CD4-positive, alpha-beta T cell treated with Interleukin-6 for 4 hours (primary cell): Measurements from ENCODE around the gene PARL.
"Not testable (repeated sequence)": the region's sequence is repeated elsewhere in the genome, so short reads cannot be mapped to it uniquely, and the experiment has no call there.

ENCODE experiments used
- DNase-seq: peaks from one replicate; pipeline ENCODE4 v3.0.0-alpha.2; 2020; ENCODE audit warnings: mixed read lengths

Gene PARL

DNA sequence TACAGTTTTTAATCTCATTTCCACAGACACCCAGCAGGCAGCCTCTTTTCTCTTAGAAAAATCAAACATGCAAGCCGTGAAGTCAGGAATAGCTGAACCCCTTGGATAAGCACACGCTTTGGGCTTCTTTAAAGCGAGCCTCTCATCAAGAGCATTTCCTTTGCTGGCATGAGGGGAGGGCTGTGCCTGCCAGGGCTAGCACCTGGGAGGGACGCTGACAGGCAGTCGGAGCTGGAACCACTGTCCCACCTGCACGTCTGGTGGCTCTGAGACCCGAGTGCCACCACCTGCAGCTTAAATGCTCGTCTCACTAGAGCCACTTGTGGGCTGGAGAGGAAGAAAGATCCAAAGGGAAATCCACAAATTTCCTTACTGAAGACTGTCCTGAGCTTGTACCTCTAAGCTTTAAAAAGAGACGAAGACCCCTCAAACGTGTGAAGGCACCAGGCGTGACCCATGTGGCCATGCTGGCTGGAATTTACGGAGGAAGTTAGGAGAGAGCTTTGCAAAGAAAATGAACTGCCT is 68.7 kb downstream of the PARL start:
- no peak for DNase-seq

DNA sequence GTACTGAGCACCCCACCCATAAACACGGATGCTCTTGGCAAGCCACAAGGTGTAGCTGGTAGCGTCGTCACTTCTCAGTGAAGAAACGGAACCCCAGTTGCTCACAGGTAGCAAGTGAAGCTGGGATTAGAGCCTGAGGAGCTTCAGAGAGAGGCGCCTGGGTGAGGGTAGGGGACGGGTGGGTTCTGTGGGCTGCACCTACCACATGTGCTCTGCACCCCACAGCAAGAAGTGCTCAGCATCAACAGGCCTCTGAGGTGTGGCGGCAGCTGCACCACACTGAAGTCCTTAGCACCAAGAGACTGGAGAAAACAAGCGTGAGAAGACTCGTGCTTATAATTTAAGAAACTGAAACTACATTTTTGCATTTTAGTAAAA is 69.1 kb downstream of the PARL start:
- DNase-seq: no peak

DNA sequence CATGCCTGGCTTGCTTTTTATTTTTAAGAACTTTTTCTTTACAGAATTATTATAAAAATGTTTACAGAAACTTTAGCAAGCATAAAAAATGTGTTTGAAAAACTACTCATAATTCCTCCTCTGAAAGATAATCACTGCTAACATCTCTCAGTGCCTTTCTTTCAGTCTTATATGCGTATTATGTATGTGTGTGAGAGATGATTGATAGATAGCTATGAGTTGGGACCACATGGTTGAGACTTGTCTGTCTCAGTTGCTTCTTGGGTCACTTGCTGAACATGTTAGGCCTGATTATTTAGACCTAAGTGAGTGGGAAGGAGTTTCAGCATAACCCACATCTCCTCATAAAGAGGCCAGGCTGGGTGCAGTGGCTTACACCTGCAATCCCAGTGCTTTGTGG is 70.4 kb downstream of the PARL start:
- DNase-seq: no peak

DNA sequence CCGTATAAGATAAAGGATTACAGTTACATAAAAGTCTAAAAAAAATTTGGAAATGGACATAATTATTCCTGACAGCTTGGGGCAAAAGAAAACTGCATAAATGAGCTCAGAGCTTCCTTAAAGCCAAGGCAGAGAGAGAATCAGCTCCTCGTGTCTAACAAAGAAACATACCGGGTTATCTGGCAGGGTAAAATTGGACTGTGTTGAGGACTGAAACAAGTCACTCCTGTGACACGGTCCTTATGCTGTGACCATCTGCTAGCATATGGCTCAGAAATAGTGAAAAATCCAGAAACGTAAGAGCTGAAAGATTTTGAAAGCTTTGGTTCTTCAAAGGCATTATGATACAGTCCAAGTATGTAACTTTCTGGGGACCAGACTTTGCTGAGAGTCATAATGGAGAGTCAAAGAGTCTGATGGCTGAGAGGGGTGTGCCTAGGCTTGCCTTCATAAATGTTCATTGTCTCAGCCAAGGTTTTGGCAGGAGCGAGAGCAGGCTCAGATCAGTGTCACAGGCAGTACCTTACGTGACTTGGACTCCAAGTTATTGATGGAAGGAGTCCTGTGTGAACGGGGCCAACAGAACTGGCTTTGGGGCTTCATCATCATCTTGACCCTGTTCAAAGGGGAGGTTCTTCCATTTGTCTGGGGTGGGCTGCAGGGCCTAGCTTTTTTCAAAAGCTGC is 71.8 kb downstream of the PARL start:
- DNase-seq: no peak

DNA sequence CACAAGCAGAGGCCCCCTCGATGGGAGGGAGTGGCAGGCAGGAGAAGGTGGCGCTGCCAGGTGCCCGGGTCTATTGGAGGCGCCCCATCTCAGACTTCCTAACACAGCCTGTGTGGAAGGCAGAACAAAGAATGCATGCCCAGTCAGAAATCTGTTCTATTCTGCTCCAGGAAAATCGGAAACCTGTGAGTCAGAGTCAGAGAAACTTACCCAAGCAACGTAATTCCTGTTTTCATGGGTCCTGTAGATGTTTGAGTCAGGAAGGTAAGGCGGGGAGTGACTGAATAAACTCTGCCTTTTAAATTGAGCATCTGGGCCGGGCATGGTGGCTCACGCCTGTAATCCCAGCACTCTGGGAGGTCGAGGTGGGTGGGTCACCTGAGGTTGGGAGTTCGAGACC is 73.0 kb downstream of the PARL start:
- DNase-seq: no peak

DNA sequence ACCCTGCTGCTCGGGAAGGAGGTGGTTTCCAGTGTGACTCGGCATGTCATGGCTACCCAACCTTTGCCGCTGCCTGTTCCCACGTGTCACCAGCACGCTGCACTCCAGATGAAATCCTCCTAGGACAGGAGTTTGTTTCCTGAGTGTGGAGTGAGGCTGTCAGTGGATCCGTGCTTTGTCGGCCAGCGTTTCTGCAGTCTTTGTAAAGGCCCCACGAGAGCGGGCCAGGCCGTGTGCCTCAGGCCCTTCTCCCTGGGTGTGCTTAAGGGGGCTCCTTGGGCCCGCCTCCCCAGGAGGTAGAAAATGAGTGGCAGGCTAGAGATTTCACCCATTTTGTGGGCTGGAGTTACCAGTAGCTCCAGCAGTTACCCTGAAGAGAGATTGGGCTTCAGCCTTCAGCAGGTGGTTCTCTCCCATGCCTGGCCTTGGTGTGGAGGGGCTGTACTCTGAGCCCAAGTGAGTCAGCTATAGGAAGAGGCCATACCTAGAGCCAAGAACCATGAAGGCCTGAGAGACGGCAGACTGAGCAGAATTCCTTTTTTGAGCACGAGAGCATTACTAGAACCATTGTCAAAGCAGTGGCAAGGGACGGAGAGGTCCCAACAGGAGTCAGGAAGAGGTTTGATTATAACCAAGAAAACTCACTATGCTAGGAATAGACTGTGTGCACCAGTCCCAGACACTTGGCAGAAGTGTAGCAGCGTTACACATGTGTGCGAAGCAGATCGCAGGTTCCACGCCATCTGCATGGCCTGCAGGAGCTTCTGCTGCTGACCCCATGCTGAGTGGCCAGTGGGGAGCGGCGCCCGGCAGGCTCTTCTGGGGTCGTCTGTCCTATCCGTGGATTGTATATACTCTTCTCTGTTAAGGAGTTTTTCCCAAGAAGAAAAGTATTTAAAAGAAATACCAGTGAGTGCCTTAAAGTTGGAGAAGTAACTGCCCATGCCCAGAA is 73.8 kb downstream of the PARL start:
- no peak for DNase-seq

DNA sequence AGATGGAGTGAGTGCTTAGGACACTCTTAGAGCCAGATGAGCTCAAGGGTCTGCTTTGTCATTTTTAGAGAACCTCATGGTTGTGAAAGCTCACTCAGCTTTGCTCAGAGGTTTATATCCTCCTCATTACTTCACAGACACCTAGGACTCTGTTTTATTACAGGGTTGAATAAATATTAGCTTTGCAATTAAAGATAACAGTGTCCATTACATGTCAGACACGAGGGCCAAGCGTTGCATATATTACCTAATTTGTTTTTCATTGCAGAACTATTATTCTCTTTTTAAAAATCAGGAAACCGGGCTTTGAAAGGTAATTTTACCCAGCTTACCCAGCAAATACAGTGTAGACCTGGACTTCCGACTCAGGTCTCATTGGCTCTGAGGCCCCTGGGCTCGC is 75.4 kb downstream of the PARL start:
- DNase-seq: no peak

DNA sequence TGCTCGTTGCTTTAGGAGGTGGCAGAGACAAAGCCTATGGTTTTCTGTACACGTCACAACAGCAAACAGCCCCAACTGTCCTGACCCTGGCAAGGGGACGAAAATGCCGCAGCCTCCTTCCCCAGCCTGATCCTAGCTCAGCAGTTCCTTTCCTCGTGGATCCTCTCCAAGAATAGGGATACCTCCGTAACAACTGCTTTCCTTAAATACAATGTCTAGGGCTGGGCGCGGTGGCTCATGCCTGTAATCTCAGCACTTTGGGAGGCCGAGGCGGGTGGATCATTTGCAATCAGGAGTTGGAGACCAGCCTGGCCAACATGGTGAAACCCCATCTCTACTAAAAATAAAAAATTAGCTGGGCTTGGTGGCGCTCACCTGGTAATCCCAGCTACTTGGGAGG is 76.3 kb downstream of the PARL start:
- DNase-seq: no peak

DNA sequence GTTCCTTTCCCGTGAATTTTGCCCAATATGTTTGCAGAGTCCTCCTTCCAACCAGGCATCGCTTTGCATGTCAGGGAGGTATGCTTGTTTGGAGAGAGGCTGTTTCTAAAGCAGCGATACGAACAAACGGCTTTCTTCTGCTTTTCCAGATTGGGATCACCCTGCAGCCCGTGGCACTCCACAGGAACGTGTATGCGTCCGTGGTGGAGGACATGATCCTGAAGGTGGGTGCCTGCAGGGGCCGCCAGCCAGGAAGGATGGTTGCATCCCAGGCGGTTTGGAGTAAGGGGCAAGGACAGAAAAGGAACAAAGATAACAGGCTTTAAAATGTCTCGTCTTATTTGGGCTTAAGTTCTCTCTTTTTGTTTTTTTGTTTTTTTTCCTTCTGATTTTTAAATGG is 76.8 kb downstream of the PARL start:
- no peak for DNase-seq

DNA sequence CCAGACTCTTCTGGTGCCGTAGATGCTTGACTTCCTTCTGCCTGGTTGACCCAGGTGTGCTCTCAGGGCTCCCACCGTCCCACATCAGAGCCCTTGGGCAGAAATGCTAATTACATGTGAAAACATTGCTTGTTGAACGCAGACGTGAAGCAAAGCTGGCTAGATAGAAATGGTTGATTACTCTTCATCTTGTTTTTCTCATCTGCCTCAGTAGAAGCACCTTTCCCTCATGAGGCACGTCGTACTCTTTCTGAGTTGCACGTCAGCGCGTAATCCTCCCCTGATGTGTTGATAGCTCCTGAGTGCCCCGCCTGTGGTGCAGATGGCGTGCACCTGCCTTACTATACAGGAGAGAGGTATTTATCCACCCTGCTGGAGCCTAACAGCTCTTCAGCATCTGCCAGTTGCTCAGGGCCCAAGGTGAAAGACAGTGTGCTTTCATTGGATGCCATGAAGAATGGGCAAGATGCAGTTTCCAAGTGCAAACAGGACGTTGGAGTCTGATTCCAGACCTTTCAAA is 77.4 kb downstream of the PARL start:
- DNase-seq: no peak

DNA sequence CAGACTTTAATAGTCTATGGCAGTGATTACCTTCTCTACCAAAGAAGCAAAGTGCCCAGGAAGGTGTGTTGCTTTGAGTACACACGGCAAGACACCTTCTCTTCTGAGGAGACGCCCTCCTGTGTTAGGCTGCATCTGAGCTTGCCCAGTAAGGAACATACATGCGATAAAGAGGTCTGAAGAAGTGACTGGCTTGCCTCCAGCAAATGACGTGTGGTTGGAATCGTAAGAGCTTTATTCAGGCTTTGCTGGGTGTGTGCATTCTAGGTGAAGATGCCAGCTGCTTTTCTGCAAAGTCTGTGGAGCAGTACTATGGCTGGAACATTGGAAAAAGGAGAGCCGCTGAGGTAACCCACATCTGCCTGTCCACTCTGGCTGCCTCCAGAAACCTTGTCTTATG is 81.7 kb downstream of the PARL start:
- no peak for DNase-seq

DNA sequence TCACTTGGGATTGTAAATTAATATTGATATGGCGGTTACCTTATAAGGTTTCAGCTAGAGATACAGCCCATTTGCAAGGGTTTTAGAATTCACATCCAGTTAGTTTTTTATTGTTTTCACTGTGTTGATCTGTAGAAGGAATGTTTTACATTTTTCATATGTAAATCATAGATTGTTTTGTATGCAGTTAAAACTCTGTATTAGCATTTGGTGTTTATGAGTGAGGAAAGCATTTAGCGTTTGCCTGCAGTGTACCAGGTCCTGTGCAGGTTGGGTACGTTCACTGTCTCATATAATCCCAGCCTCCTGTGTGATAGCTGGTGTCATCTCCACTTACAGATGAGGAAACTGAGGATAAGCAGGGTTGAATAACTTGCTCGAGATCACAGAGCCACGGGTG is 83.1 kb downstream of the PARL start:
- DNase-seq: no peak

DNA sequence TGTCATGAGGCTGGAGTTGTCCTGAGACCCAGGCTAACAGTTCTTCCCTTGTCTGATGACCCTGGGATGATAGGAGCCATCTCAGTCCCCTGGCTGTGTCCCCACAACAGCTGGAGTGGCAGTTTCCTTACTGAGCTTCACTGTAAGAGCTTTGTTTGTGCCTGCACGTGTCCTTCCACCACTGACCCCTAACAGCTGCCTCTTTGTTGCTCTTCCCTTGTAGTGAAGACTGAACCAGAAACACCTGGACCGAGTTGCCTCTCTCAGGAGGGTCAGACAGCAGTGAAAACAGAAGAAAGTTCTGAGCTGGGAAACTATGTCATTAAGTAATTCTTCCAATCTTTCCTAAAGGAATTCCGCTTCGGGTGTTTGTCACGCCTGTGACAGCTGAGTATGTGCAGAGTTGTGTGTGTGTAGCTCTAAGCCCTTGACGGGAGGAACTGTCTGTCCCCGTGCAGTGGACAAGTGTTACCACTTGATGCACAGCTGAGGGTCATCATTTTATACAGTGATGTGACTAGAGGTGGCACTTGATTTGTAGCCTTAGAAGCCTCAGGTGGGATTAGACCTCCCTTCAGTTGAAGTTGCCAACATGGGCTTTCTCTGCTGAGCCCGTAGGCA is 84.3 kb downstream of the PARL start:
- no peak for DNase-seq

DNA sequence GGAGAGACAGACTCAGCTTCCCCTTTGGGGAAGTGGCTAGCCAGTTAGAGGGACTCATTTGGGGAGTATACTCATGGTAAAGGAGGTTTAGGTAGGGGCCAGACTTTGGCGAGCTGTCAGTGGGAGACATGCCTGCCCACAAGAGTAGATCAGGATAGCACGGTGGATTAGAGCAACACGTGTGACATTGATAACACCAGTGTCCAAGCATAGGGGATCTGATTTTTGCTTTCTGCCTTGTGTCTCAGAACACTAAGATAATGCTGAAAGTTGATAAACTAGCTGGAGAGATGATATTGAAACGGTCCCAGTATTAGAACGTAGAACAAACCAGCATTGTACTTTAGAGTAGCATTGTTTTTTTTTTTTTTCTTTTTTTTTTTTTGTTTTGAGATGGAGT is 85.2 kb downstream of the PARL start:
- DNase-seq: no peak

DNA sequence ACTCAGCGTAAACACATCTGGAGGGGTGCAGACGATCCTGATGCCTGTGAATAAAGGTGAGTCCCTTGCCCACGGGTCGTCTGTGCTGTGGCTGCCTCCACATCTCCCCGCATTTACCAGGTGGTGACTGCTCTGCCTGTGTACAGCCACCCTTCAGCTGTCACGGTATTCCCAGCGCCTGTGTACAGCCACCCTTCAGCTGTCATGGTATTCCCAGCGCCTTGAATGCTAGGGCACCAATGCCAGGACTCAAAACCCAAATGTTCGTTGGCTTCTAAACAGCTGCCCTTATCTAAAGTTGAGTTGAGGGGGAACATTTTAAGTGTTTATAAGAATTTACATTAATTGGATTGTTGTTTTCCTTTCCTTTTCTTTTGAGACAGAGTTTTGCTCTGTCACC is 86.7 kb downstream of the PARL start:
- no peak for DNase-seq

DNA sequence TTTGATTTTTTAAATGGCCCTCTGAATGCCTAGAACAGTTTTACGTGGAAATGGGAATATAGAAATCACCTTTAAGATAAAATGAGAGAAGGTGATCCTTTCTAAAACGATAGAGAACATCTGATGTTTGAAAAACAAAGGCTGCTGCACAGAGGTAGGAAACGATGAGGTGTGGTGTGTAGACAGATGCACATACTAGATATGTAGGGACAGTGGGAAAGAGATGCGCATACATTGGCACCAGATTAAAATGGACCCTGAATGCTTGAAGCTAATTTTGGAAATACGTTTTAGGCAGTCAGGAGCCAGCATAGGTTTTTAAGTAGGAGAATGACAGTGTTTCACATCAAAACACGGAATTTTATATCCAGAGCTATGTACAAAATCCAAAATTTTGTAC is 88.3 kb downstream of the PARL start:
- no peak for DNase-seq

DNA sequence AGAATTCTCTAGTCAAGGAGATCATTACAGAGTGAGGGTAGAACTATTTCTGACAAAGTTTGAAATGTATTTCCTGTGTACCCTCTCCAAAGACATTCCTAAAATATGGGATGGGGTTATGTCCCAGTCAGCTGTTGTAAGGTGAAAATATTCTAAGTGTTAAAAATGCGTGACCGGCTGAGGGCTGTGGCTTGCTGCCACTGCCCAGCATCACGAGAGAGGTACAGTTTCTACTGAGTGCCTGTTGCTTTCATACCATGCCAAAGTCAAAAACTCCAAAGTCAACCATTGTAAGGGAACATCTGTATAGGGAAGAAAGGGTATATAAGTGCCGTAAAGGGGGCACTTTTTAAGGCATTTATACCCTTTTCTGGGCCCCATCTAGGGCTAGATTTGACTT is 90.2 kb downstream of the PARL start:
- no peak for DNase-seq

DNA sequence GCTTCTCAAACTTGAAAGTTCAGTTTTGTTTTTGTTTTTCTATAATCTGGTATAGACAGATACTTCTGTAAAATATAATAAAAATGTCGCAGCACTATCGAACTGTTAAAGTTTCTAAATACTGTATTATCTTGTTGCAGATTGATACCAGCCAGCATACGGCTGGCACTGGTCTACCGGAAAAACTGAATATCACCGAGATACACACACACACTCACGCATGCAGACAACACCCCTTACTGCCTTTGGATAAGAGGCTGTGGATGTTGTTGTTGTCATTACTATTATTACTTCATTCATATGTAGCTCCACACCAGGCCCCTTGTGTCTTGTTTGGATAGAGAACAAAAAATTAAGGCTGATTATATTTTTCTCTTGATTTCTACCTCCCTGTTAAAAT is 91.7 kb downstream of the PARL start:
- DNase-seq: no peak

DNA sequence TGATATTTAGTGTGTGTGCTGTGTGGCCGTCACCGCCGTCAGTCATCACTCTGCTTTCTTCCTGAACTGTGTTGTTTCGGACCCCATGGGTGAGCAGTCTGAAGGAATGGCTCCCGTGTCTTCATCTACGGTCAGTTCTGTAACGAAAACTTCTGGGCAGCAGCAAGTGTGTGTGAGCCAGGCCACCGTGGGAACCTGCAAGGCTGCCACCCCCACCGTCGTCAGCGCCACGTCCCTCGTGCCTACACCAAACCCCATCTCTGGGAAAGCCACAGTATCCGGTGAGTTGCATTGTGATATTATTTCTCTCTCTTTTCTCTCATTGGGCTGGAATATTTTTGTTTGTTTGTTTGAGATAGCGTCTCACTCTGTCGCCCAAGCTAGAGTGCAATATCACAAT is 94.0 kb downstream of the PARL start:
- DNase-seq: no peak

DNA sequence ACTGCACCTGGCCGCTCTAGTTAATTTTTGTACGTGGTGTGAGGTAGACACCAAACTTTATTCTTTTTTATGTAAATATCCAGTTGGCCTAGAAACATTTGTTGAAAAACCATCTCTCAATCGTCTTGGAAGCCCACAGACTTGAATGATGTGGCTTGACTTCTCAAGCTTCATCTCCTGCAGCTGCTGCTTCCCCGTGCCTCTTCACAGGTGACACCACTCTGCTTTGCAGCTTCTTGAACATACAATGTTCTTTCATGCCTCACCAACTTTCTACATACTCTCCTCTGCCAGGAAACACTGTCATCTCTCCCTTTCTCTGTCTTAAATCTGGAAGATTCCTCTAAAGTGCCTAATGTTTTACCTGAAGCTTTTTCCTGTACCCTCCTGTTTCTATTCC is 94.9 kb downstream of the PARL start:
- DNase-seq: no peak

DNA sequence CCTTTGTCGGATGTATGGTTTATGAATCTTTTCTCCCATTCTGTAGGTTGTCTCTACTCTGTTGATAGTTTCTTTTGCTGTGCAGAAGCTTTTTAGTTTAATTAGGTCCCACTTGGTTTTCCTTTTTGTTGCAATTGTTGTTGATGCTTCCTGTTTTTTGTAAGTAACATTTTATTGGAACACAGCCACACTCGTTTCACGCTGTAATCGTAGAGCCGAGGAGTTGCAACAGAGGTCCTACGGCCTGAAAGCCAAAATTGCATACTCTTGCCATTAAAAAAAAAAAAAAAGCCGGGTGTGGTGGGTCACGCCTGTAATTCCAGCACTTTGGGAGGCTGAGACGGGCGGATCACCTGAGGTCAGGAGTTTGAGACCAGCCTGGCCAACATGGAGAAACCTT is 100.2 kb downstream of the PARL start:
- not testable (repeated sequence) for DNase-seq

DNA sequence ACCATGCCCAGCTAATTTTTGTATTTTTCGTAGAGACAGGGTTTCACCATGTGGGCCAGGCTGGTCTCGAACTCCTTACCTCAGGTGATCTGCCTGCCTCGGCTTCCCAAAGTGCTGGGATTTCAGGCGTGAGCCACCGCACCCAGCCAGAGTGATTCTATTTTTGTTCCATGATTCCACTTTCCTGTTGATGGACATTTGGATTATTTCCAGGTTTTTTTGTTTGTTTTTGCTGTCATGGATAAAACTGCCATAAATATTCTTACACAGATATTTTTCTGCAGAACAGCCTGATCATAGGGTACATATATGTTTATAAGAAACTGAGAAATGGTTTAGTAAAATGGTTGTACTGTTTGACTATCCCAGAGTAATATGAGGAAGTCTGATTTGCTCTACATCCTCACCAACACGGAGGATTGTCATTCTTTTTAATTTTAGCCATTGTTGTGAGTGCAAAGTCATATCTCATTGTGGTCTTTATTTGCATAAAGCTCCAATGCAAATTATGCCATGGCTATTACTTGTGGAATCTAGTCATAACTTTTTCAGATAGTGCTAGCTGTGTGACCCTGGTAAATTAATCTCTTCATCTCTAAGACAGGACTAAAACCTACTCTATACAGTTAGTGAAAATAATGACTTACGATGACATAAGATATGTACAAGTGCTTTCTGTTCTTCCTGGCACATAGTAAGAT is 102.0 kb downstream of the PARL start:
- DNase-seq: no peak

DNA sequence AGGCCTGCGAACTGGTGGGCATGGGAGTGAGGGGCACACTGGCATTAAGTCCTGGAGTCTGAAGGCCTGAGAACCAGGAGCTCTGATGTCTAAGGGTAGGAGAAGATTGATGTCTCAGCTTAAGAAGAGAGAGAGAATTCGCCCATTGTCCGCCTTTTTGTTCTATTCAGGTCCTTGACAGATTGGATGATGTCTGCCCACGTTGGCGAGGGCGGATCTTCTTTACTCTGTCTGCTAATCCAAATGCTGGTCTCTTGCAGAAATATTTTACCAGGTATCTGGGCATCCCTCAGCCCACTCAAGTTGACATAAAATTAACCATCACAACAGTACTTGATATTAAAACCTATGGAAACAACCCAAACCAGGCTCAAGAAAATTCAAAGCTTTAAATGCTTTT is 103.4 kb downstream of the PARL start:
- no peak for DNase-seq
